ENCODE results near the gene KSR2. TPM values are rescaled to one million over a fixed set of nuclear protein-coding genes. Genes with fewer than 3 reads are reported as not detected.

Gene KSR2
- total and polyA plus RNA-seq, 2 of the 4 experiments (the other 2 are of a cell fraction), result not detected

- DNase-seq (no peak), ATAC-seq (ENCODE audit: low read depth) (no peak)
- Histone ChIP-seq H3K4me2 (ENCODE audit: low read depth, low read length) (no peak overlapping the region), H3K27me3 (ENCODE audit: control insufficient read depth, insufficient read depth, low read length) (no peaks in the 10 kb centered on the region), H3K4me1 (ENCODE audit: control insufficient read depth, insufficient read depth, low read length) (no peaks in the 10 kb centered on the region), H3K18ac (ENCODE audit: low read depth, low read length) (no peak overlapping the region), H4K8ac (ENCODE audit: low read depth in 2 of 2, low read length in 2 of 2) (no peak overlapping the region), H4K91ac (ENCODE audit: insufficient read depth, low read depth, low read length) (no peak overlapping the region), H3K27ac (ENCODE audit: insufficient read depth, low read length) (no peak overlapping the region), H2AFZ (replicated peaks; ENCODE audit: low read length, poor library complexity) (no peak overlapping the region), H3K9me3 (ENCODE audit: control insufficient read depth, insufficient read depth, low read length) (peaks cover 20% of the 10 kb centered on the region), H2BK15ac (ENCODE audit: low read depth, low read length) (no peak overlapping the region), H3K9ac (ENCODE audit: low read depth, low read length) (no peak overlapping the region), H3K79me1 (ENCODE audit: low read depth in 1 of 2, low read length in 2 of 2) (no peaks in the 10 kb centered on the region), H3K14ac (replicated peaks; ENCODE audit: low read depth, low read length) (no peak overlapping the region), H3K23ac (ENCODE audit: low read depth, low read length) (no peak overlapping the region), H4K20me1 (ENCODE audit: insufficient read depth, low read length) (no peaks in the 10 kb centered on the region), H3K4ac (ENCODE audit: low read depth, low read length) (no peak overlapping the region), H2BK5ac (ENCODE audit: low read depth, low read length, poor library complexity, severe bottlenecking) (no peak overlapping the region), H2AK9ac (replicated peaks; ENCODE audit: low read depth, low read length, poor library complexity) (no peak overlapping the region), H3K36me3 (ENCODE audit: control insufficient read depth, insufficient read depth, low read length) (no peaks in the 10 kb centered on the region), H3K56ac (ENCODE audit: extremely low read depth, insufficient read depth, low read length) (no peak overlapping the region), H3K9me1 (ENCODE audit: insufficient read depth, low read length) (no peaks in the 10 kb centered on the region), H2AK5ac (ENCODE audit: low read depth, low read length) (no peak overlapping the region), H3K4me3 (ENCODE audit: insufficient read depth, low read depth, low read length) (no peak overlapping the region), H4K5ac (ENCODE audit: low read depth, low read length) (no peak overlapping the region), H2BK20ac (ENCODE audit: low read depth, low read length) (no peak overlapping the region), H2BK120ac (ENCODE audit: low read depth, low read length) (no peak overlapping the region)
- POLR2A ChIA-PET (ENCODE audit: unreplicated experiment), result no interaction called here
- no CpG with 5 or more reads among the region's 3 CpGs for WGBS, 2 experiments (ENCODE audit: extremely low coverage in 2 of 2, insufficient read length in 1 of 2)
- intact Hi-C loops (cut with micrococcal nuclease) (no loop called here), dilution Hi-C loops (cut with HindIII; ENCODE audit: low sequenced_read_pairs, unreplicated experiment) (no loop called here), in situ Hi-C loops (cut with MboI; ENCODE audit: low sequenced_read_pairs) (no loop called here)
- no peak for TF ChIP-seq POLR2A (IDR thresholded peaks at IDR 0.05; ENCODE audit: low read depth, low read length)
- TF ChIP-seq FOS (IDR thresholded peaks at IDR 0.05; ENCODE audit: low read depth, low read length), result no peak
- no peak for TF ChIP-seq RFX5 (IDR thresholded peaks at IDR 0.05; ENCODE audit: low read depth, low read length)
- BruUV-seq (replicated peaks), result no TSS peak
- CTCF ChIA-PET, result no interaction called here
These were observed 461.2 kb downstream of the KSR2 start for GRCh38 chr12:117507548-117507947.

Data from IMR-90 (cell line).